NCI-H1930 (cell line): ENCODE data around the gene ZNF320.
A peak's percentile ranks its signal among the peaks of the same experiment; 100 is the strongest.
"Not testable (repeated sequence)": the region's sequence is repeated elsewhere in the genome, so short reads cannot be mapped to it uniquely, and the experiment has no call there.

Experiments
- DNase-seq, 2 experiments: peaks; one replicate each; lab custom pipeline; 2025; lab: John Stamatoyannopoulos, UW

ZNF320 gene

DNA sequence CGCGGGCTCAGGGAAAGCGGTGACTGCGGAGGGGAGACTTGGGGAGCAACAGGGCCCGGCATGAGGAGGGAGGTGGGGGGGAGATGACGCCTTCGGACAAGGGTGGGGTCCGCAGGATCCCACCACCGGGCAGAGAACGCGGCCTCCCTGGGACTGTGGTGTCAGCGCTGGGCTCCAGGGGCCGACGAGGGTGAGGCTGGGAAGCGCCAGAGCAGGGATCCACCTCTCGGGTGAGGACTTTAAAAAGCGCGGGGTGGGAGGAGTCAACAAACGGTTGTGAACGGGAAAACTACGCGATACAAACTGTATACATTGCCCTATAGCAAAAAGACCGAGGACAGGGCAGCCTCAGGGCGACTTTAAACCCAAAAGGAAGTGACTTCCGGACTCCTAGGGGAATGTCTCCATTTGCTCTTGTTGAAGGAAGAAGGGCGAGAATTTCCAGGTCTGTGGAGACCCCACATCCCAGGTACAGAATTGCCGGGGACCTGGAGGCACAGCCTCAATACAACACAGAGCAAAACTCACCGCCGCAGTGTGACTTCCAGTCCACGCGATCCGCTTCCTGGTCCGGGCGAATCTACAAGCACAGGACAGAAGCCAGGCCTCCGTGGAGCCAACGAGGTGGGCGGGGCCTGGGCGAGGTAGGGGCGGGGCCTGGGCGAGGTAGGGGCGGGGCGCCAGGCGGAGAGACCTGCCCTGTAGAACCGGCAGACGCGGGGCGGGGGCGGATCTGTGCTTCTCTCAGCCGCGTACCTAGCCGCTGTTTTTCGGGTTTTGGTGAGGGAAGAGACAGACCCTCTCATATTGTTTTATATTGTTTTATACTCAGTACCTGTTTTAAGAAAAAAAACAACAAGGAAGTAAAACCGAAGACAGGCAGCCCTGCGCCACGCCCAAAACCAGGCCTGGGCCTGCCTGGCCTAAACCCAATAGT is 25.7 kb upstream of the ZNF320 start, which contains the start of gene ZNF888:
Gene ZNF888, minus strand, starts transcription at position 588 of the 937 bp plus-strand sequence. CDS start 5,555 bp downstream, outside the sequence.
- DNase-seq, result peak; percentile 71 to 74

DNA sequence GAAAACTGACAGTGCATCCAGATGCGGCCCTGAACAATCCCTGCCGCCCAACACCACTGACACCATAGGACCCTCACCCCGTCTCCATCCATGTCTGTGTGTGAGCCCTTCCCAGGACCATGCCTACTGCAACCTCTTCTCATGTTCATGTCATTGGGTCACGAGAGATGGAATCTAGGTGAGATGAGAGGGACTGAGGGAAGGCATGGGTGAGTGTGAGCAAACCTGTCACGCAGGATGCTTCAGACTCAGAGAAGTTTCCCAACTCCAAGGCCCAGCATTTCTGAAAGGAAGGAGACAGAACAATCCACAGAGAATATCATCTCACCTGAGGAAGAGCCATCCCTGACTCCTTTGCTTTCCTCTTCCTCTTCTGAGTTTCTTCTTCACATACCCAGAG is 20.1 kb upstream of the ZNF320 start:
- DNase-seq, result no peak

GRCh38 chr19:52910648-52911047 is 13.2 kb upstream of the ZNF320 start:
- DNase-seq, result no peak

GRCh38 chr19:52904052-52904780 is 6.8 kb upstream of the ZNF320 start:
- not testable (repeated sequence) for DNase-seq

GRCh38 chr19:52901842-52902241 is 4.4 kb upstream of the ZNF320 start:
- DNase-seq, result no peak

- DNase-seq, result not testable (repeated sequence)
Observed at GRCh38 chr19:52898596-52898995, 1.2 kb upstream of the ZNF320 start.

- DNase-seq, result no peak
Observed at GRCh38 chr19:52898101-52898500, 666 bp upstream of the ZNF320 start.

DNA sequence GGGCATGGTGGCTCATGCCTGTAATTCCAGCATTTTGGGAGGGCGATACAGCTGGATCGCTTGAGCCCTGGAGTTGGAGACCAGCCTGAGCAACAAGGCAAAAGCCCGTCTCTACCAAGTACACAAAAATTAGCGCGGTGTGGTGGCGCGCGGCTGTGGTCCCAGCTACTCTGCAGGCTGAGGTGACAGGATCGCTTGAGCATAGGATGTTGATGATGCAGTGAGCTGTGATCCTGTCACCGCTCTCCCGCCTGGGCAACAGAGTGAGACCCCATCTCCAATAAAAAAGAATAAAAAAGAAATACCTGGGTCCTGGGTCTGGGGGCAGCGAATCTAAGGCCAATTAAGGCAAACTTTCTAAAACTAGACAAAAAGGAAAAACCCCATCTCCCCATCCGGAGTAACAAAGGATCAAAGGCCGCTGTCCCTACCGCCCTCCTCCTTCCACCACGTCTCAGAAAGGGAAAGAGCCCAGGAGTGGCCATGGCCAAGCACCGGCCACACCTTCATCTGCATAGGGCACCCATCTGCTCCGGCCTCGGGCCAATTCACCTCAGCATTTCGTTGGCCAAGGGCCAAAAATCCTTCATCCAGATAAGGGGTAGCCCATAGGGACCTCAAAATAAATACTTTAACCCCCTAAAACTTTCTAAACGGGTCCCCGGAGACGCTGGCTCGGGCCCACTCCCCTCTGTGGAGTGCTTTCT is 851 bp downstream of the ZNF320 start:
- no peak for DNase-seq

DNA sequence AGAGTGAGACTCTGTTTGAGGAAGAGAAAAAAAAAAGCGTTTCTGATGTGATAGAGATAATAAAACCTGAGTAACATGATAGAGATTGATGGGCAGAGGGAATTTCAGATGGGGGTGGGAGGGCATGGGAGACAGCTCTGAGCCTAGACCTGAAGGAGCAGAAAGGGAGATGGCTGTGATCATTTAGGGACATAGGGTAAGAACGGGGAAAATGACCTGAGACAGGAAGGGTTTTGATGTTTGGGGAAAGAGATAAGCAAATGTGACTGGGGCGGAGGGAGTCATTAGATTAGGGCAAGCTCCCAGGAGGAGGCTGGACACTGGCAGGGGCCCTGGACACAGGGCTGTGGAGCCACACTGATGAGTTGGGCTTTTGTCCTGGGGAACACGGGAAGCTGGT is 6.1 kb downstream of the ZNF320 start:
- no peak for DNase-seq

DNA sequence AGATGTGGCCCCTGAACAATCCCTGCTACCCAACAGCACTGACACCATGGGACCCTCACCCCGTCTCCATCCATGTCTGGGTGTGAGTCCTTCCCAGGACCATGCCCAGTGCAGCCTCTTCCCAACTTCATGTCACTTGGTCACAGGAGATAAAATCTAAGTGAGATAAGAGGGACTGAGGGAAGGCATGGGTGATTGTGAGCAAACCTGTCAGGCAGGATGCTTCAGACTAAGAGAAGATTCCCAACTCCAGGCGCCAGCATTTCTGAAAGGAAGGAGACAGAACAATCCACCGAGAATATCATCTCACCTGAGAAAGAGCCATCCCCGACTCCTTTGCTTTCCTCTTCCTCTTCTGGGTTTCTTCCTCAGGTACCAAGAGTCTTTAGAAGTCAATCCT is 7.5 kb downstream of the ZNF320 start:
- DNase-seq, result no peak

GRCh38 chr19:52889076-52889475 is 8.4 kb downstream of the ZNF320 start:
- no peak for DNase-seq

GRCh38 chr19:52880895-52881389 is 16.5 kb downstream of the ZNF320 start:
- DNase-seq, result no peak

- not testable (repeated sequence) for DNase-seq
Observed at GRCh38 chr19:52872996-52873395, 24.4 kb downstream of the ZNF320 start.

DNA sequence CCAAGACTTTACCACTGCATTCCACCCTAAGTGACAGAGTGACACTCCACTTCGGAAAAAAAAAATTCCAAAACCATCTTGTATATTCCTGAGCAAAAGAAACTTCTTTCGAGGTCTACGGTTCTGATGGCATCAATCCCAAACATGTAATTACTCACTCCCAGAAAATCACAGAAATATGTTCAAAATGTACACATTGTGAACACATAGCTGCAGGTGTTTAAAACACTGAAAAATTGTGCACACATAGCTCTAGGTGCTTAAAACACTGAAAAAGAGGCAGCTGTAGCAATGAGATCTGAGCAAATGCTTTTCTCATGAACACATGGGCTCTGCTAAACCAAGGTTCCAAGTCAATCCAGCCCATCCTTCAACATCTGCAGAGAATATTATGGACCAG is 26.0 kb downstream of the ZNF320 start:
- no peak for DNase-seq

GRCh38 chr19:52868031-52868430 is 29.4 kb downstream of the ZNF320 start:
- not testable (repeated sequence) for DNase-seq

- DNase-seq, result peak; percentile 45 to 64
Observed at GRCh38 chr19:52857378-52858191, 39.9 kb downstream of the ZNF320 start, which contains the start of gene ZNF468. ZNF468 (minus strand) TSS chr19:52857619; CDS start chr19:52854272, 3,347 bp downstream.

DNA sequence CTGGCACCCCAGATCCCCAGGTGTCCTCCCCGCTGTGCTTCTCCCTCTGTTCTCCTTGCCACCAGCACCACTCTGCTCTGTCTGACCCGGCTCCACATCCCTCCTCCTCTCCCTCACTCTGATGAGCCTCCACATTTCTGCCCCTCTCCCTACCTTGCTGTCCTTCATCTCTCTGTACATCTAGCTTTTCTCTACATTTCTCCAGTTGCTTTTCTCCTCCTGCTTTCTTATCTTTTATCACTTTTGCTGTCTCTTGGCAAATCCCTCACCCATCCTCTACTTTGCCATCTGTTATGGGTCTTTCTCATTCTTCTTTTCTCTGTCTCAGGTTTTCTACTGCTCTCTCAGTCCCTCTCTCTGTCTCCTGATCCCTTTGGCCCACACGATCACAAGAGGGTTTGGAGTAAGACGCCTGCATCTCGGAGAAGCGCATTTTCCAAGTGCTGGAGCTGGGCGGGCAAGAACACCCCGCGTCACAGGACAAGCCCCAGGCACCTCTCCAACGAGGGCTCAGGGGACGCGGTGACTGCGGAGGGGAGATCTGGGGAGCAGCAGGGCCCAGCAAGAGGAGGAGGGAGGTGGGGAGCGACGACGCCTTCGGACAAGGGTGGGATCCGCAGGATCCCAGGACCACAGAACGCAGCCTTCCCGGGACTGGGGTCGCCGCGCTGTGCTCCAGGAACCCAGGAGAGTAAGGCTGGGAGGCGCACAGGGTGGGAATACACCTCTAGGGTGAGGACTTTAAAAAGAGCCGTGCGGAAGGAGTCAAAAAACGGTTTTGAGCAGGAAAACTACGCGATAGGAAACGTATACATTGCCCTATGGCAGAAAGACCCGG is 40.7 kb downstream of the ZNF320 start:
- not testable (repeated sequence) for DNase-seq
